Measurements from ENCODE around the gene DOK6.

DNA sequence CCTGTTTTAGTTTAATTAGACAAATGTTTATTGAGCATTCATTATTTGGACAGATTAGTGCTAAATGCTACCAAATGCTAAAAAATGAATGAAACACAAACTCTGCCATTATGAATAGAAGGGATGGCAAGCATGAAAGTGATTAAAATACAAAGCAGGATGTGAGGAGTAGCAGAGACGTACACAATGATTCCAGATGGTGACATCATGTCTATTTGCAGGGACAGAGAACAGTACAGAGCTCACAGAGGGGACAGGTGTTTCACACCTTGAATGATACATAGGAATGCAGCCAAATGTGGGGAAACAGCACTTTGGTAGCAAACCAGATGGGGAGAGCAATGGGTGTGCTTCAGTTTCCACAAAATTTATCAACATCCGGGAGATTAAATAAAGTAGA, 470.7 kb downstream of the DOK6 start:
- TF ChIP-seq, protein P1, sequence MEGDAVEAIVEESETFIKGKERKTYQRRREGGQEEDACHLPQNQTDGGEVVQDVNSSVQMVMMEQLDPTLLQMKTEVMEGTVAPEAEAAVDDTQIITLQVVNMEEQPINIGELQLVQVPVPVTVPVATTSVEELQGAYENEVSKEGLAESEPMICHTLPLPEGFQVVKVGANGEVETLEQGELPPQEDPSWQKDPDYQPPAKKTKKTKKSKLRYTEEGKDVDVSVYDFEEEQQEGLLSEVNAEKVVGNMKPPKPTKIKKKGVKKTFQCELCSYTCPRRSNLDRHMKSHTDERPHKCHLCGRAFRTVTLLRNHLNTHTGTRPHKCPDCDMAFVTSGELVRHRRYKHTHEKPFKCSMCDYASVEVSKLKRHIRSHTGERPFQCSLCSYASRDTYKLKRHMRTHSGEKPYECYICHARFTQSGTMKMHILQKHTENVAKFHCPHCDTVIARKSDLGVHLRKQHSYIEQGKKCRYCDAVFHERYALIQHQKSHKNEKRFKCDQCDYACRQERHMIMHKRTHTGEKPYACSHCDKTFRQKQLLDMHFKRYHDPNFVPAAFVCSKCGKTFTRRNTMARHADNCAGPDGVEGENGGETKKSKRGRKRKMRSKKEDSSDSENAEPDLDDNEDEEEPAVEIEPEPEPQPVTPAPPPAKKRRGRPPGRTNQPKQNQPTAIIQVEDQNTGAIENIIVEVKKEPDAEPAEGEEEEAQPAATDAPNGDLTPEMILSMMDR (IDR thresholded peaks at IDR 0.05 in 4 of 5, conservative IDR thresholded peaks at IDR 0.05 in 1 of 5) = no peak
- no peak for TF ChIP-seq POLR2A (IDR thresholded peaks at IDR 0.05)
